Sigmoid colon (tissue), 7 donors: ENCODE measurements around the gene ST6GALNAC4. TPM values are rescaled to one million over a fixed set of nuclear protein-coding genes. Genes with fewer than 3 reads are reported as not detected.

Experiments used
- DNase-seq: peaks from one replicate; pipeline ENCODE4 v3.0.0-alpha.2; 2019
- H3K27ac ChIP-seq, 4 donors: fragments of 200-600 bp; sonication (generic); one replicate each; pipeline ENCODE4 v1.5.1; 2016 to 2019; ENCODE audit warnings: mild to moderate bottlenecking in 1 of 4
- H3K27me3 ChIP-seq, 3 donors: fragments of 200-600 bp; sonication (generic); one replicate each; pipeline ENCODE4 v1.5.1; 2019; ENCODE audit warnings: mild to moderate bottlenecking in 1 of 3
- H3K36me3 ChIP-seq, 4 donors: fragments of 200-600 bp; sonication (generic); one replicate each; pipeline ENCODE4 v1.5.1; 2016 to 2019
- H3K4me1 ChIP-seq, 4 donors: fragments of 200-600 bp; sonication (generic); one replicate each; pipeline ENCODE4 v1.5.1; 2017 to 2019
- H3K4me3 ChIP-seq, 4 donors: fragments of 200-600 bp; sonication (generic); one replicate each; pipeline ENCODE4 v1.5.1; 2017 to 2019; ENCODE audit warnings: mild to moderate bottlenecking in 2 of 4, moderate library complexity in 1 of 4
- H3K9me3 ChIP-seq, 4 donors: fragments of 200-600 bp in 3 of 4; sonication (generic) in 3 of 4; one replicate each; pipeline versions ENCODE4 v1.5.1 to v1.6.1; 2013 to 2019
- EP300 ChIP-seq, 4 donors: sonication (generic); formaldehyde crosslinking; IDR thresholded peaks; one replicate each; pipeline ENCODE4 v1.6.1; 2017; ENCODE audit warnings: antibody characterized with exemption in 4 of 4
- POLR2A ChIP-seq, 2 donors: fragments of 450-650 bp; IDR thresholded peaks; one replicate each; pipeline ENCODE4 v1.6.1; 2016; ENCODE audit warnings: antibody characterized with exemption in 2 of 2, mild to moderate bottlenecking in 2 of 2, moderate library complexity in 2 of 2
- POLR2AphosphoS5 ChIP-seq, 4 donors: sonication (generic); formaldehyde crosslinking; IDR thresholded peaks; one replicate each; pipeline ENCODE4 v1.6.1; 2017; ENCODE audit warnings: antibody characterized with exemption in 4 of 4
- WGBS, 2 donors: extraction: QIAGEN DNeasy Blood & Tissue Kit; methylation state at CpG; one replicate each; pipeline ENCODE4 v1.1.7; 2013; 5-methylcytosine and 5-hydroxymethylcytosine counted together
- intact Hi-C: fragments of 100-400 bp; cut with DNase I; formaldehyde crosslinking; loops from one replicate; pipeline ENCODE4 v1.15.1; 2023
- polyA plus RNA-seq, 3 donors: library from polyadenylated mRNA; stranded (reverse); fragments of 200-250 nt; gene quantifications; one replicate each; pipeline ENCODE4 v1.2.3, GENCODE V29; 2013
- total RNA-seq, 4 donors: library from RNA; depleted of rRNA; stranded (reverse); fragments of >200 nt; gene quantifications; one replicate each; pipeline ENCODE4 v1.1.0, GENCODE V29; 2016
- TF ChIP-seq, protein P1 (sequence below), 4 experiments: fragments of 450-650 bp in 3 of 4; fragments of 200-600 bp in 1 of 4; IDR thresholded peaks; one replicate each; pipeline ENCODE4 v1.5.1; 2016 to 2019; ENCODE audit warnings: antibody characterized with exemption in 4 of 4, mild to moderate bottlenecking in 3 of 4, moderate library complexity in 2 of 4
- donor health status: healthy with polysubstance abuse.
- donor health status: Bipolar disorder and iron deficiency.
- donor health status: healthy.

ST6GALNAC4 gene
- total and polyA plus RNA-seq, 7 donors: 22.8 to 51.1 (median 27.0) TPM

DNA sequence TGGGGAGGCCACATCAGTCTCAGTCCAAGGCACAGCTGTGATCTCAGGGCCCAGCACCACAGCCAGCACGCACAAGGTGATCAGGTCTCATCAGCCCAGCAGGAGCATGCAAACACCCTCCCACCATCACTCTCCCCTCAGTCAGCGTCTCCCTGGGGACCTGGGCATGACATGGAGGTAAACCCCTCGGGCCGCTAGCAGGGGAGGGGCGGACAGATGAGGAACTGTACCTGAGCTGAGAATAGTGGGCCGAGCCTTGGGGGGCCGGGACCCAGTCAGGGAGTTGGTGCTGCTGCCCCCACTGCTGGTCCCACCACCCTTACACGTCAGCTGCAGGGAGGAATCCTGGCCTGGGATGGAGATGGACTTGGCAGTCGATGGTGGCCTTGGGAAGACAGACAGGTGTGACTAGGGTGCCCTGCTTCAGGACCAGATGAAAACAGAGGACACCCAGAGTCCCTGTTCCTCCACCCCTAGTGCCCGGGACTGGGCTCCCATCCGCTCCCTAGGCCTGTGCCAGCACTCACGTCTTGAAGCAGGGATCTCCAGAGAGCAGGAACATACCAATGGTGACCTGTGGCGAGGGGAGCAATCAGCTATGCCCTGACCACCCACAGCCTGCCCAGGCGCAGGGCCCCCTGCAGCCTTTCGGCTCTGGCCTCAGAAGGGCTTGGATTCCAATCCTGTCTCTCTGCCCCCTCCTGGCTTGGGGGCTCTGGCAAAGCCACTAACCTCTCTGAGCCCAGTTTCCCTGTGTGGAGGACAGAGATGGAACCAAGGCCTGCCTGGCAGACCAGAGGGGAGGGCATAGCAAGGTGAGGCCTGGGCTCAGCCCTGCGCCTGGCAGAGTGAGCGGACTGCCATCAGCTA lies 31.2 kb upstream of the ST6GALNAC4 start:
- H3K4me1 ChIP-seq: peaks cover 0 to 61% (median 51%) of the 10 kb centered on the region in 4 donors
- peak overlapping the region; percentile 9 to 40 (median 22) for H3K27ac ChIP-seq
- WGBS, 2 donors: 88 to 91% methylated on average over 17 of the region's 17 CpGs

DNA sequence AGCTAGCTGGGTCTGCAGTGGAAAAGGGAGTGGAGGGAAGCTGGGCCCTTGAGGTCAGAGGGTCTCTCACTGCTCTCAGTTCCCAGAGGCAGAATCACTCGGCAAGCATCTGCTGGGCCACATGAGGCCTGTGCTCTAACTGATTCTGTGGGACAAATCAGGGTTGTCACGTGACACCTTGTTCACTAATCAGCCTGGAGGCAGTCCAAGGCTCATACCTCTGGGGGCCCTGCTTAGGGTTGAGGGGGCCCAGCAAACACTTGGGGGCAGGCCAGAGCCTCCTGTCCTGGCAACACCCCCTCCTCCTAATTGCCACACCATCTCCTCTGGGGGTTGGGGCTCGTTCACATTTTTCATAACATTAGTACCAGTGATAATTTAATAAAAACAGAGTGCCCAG lies 29.9 kb upstream of the ST6GALNAC4 start:
- TF ChIP-seq, protein P1, sequence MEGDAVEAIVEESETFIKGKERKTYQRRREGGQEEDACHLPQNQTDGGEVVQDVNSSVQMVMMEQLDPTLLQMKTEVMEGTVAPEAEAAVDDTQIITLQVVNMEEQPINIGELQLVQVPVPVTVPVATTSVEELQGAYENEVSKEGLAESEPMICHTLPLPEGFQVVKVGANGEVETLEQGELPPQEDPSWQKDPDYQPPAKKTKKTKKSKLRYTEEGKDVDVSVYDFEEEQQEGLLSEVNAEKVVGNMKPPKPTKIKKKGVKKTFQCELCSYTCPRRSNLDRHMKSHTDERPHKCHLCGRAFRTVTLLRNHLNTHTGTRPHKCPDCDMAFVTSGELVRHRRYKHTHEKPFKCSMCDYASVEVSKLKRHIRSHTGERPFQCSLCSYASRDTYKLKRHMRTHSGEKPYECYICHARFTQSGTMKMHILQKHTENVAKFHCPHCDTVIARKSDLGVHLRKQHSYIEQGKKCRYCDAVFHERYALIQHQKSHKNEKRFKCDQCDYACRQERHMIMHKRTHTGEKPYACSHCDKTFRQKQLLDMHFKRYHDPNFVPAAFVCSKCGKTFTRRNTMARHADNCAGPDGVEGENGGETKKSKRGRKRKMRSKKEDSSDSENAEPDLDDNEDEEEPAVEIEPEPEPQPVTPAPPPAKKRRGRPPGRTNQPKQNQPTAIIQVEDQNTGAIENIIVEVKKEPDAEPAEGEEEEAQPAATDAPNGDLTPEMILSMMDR (IDR thresholded peaks at IDR 0.05): no peak
- no peak for TF ChIP-seq EP300 (IDR thresholded peaks at IDR 0.05)
- TF ChIP-seq POLR2AphosphoS5 (IDR thresholded peaks at IDR 0.05): no peak
- TF ChIP-seq POLR2A (IDR thresholded peaks at IDR 0.05): no peak
- intact Hi-C loops: no loop called here
- H3K4me1 ChIP-seq: peaks cover 0 to 61% (median 52%) of the 10 kb centered on the region in 4 donors
- peaks cover 12 to 37% (median 25%) of the 10 kb centered on the region in 4 donors for H3K36me3 ChIP-seq
- H3K4me3 ChIP-seq: no peak overlapping the region
- H3K27ac ChIP-seq: peak overlapping the region in 2 of 4 donors; percentile 22 to 27
- H3K9me3 ChIP-seq: no peaks in the 10 kb centered on the region
- DNase-seq: no peak
- WGBS, 2 donors: 60 to 79% methylated on average over 3 of the region's 3 CpGs
- H3K27me3 ChIP-seq: no peaks in the 10 kb centered on the region

More for the DNA sequence above, 31.2 kb upstream of the ST6GALNAC4 start:
- intact Hi-C loops: no loop called here
- no peak overlapping the region for H3K4me3 ChIP-seq
- no peaks in the 10 kb centered on the region for H3K9me3 ChIP-seq
- H3K27me3 ChIP-seq: no peaks in the 10 kb centered on the region
- TF ChIP-seq POLR2AphosphoS5 (IDR thresholded peaks at IDR 0.05) (no peak), EP300 (IDR thresholded peaks at IDR 0.05) (no peak), POLR2A (IDR thresholded peaks at IDR 0.05) (no peak)
- TF ChIP-seq, protein P1 (IDR thresholded peaks at IDR 0.05): no peak
- peaks cover 12 to 28% (median 19%) of the 10 kb centered on the region in 4 donors for H3K36me3 ChIP-seq
- DNase-seq: no peak

DNA sequence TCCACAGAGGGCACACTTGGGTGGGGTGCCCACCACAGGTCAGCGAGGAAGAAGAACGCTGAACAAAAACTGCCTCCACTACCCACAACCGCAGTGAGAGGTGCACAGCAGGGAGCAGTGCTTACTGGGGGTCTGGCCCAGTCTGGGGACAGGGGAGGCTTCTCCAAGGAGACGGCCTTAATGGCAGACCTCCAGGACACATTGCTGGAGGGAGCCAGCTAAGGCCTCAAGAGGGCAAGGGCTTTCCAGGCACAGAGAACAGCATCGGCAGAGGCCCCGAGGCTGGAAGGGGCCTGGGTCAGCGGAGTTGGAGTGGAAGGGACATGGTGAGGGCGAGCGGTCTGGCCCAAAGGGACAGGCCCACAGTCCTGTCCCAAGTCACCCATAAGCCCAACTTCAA lies 29.1 kb upstream of the ST6GALNAC4 start:
- Histone ChIP-seq H3K27ac (peak overlapping the region in 3 of 4 donors; percentile 17 to 27 (median 25)), H3K4me1 (peaks cover 0 to 56% (median 48%) of the 10 kb centered on the region in 4 donors)
- intact Hi-C loops: no loop called here

DNA sequence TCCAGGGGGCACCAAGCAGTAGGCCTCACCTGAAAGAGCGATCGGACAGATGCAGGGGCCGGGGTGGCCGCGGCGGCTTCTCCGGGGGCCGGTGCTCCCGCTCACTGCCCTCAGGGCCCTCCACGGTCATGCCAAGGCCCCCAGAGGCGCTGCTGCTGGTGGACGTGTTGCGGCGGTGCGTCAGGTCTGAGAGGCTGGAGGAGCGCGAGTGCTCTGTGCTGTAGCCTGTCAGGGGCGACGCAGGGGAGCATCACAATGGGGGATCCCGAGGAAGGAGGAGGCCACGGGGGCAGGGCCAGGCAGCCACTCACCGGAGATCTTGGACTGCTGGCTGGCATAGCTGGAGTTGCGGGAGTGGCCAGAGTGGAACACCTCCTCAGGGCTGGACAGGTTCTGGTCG lies 28.5 kb upstream of the ST6GALNAC4 start:
- WGBS, 2 donors: 94 to 95% methylated on average over 24 of the region's 24 CpGs
- peaks cover 0 to 50% (median 42%) of the 10 kb centered on the region in 4 donors for H3K4me1 ChIP-seq
- intact Hi-C loops: no loop called here
- no peak for DNase-seq
- H3K4me3 ChIP-seq: no peak overlapping the region
- H3K27ac ChIP-seq: peak overlapping the region in 3 of 4 donors; percentile 17 to 27 (median 25)
- no peaks in the 10 kb centered on the region for H3K9me3 ChIP-seq
- TF ChIP-seq POLR2A (IDR thresholded peaks at IDR 0.05) (no peak), EP300 (IDR thresholded peaks at IDR 0.05) (no peak), POLR2AphosphoS5 (IDR thresholded peaks at IDR 0.05) (no peak)
- TF ChIP-seq, protein P1 (IDR thresholded peaks at IDR 0.05): no peak
- H3K27me3 ChIP-seq: no peaks in the 10 kb centered on the region
- peaks cover 12 to 47% (median 25%) of the 10 kb centered on the region in 4 donors for H3K36me3 ChIP-seq

More for the DNA sequence above, 29.1 kb upstream of the ST6GALNAC4 start:
- Histone ChIP-seq H3K36me3 (peaks cover 12 to 45% (median 25%) of the 10 kb centered on the region in 4 donors), H3K4me3 (no peak overlapping the region), H3K9me3 (no peaks in the 10 kb centered on the region), H3K27me3 (no peaks in the 10 kb centered on the region)
- WGBS, 2 donors: 91 to 93% methylated on average over 9 of the region's 9 CpGs
- TF ChIP-seq, protein P1 (IDR thresholded peaks at IDR 0.05): no peak
- TF ChIP-seq POLR2A (IDR thresholded peaks at IDR 0.05) (no peak), EP300 (IDR thresholded peaks at IDR 0.05) (no peak), POLR2AphosphoS5 (IDR thresholded peaks at IDR 0.05) (no peak)
- no peak for DNase-seq
